HUES64 (cell line): Measurements from ENCODE around the gene RGS21.

ENCODE experiments used
- H3K27ac ChIP-seq: 2 replicates; pipeline ENCODE4 v1.7.0; 2013; ENCODE audit warnings: low read depth, low read length, inconsistent platforms
- H3K27me3 ChIP-seq: 2 replicates; pipeline ENCODE4 v1.6.1; 2013; ENCODE audit warnings: mild to moderate bottlenecking, low read length; ENCODE audit not compliant: insufficient read depth
- H3K36me3 ChIP-seq: 2 replicates; pipeline ENCODE4 v1.6.1; 2013; ENCODE audit warnings: mild to moderate bottlenecking, low read length; ENCODE audit not compliant: insufficient read depth
- H3K4me1 ChIP-seq: 2 replicates; pipeline ENCODE4 v1.6.1; 2013; ENCODE audit warnings: mild to moderate bottlenecking, low read length, moderate library complexity; ENCODE audit not compliant: insufficient read depth
- H3K4me3 ChIP-seq: 2 replicates; pipeline ENCODE4 v1.5.1; 2013; ENCODE audit warnings: mild to moderate bottlenecking, low read length, moderate library complexity
- H3K9ac ChIP-seq: 2 replicates; pipeline ENCODE4 v1.6.1; 2013; ENCODE audit warnings: mild to moderate bottlenecking, low read depth, low read length
- H3K9me3 ChIP-seq: 2 replicates; pipeline ENCODE4 v1.6.1; 2013; ENCODE audit warnings: low read depth, low read length; ENCODE audit not compliant: insufficient read depth
- WGBS: fragments of 150-250, 120-280 bp; methylation state at CpG from one replicate; pipeline ENCODE4 v1.1.7; 2013; ENCODE audit warnings: missing lambda C conversion rate; 5-methylcytosine and 5-hydroxymethylcytosine counted together

Gene RGS21

GRCh38 chr1:192342842-192343241 lies 26.1 kb downstream of the RGS21 start:
- Histone ChIP-seq H3K4me1 (peaks cover 5% of the 10 kb centered on the region; the same call in 1 of the 2 replicates), H3K27me3 (no peaks in the 10 kb centered on the region), H3K9me3 (no peaks in the 10 kb centered on the region), H3K4me3 (no peak overlapping the region), H3K9ac (no peak overlapping the region), H3K36me3 (no peaks in the 10 kb centered on the region), H3K27ac (no peak overlapping the region)
- 88% methylated on average over 6 of the region's 6 CpGs for WGBS

- WGBS = 95% methylated on average over 2 of the region's 3 CpGs
- Histone ChIP-seq H3K36me3 (no peaks in the 10 kb centered on the region), H3K9me3 (no peaks in the 10 kb centered on the region), H3K27me3 (no peaks in the 10 kb centered on the region), H3K4me1 (peaks cover 4% of the 10 kb centered on the region; the same call in 1 of the 2 replicates), H3K27ac (no peak overlapping the region), H3K9ac (no peak overlapping the region), H3K4me3 (no peak overlapping the region)
These were observed 26.6 kb downstream of the RGS21 start for GRCh38 chr1:192343344-192343743.

GRCh38 chr1:192349314-192349713 lies 32.5 kb downstream of the RGS21 start:
- no peak overlapping the region for H3K4me3 ChIP-seq
- no peaks in the 10 kb centered on the region for H3K36me3 ChIP-seq
- no peaks in the 10 kb centered on the region for H3K27me3 ChIP-seq
- no peak overlapping the region for H3K9ac ChIP-seq
- no peak overlapping the region for H3K27ac ChIP-seq
- WGBS = 71% methylated on average over 1 of the region's 1 CpG
- no peaks in the 10 kb centered on the region for H3K9me3 ChIP-seq
- H3K4me1 ChIP-seq = no peaks in the 10 kb centered on the region

GRCh38 chr1:192350356-192350755 lies 33.6 kb downstream of the RGS21 start:
- Histone ChIP-seq H3K36me3 (no peaks in the 10 kb centered on the region), H3K4me1 (no peaks in the 10 kb centered on the region)
- WGBS = 80% methylated on average over 3 of the region's 3 CpGs

GRCh38 chr1:192351550-192351949 lies 34.8 kb downstream of the RGS21 start:
- Histone ChIP-seq H3K27me3 (no peaks in the 10 kb centered on the region), H3K4me3 (no peak overlapping the region), H3K4me1 (no peaks in the 10 kb centered on the region), H3K9ac (no peak overlapping the region), H3K36me3 (no peaks in the 10 kb centered on the region), H3K9me3 (no peaks in the 10 kb centered on the region), H3K27ac (no peak overlapping the region)

More at GRCh38 chr1:192350356-192350755, 33.6 kb downstream of the RGS21 start:
- no peak overlapping the region for H3K27ac ChIP-seq
- H3K4me3 ChIP-seq = no peak overlapping the region
- H3K9ac ChIP-seq = no peak overlapping the region
- no peaks in the 10 kb centered on the region for H3K27me3 ChIP-seq
- H3K9me3 ChIP-seq = no peaks in the 10 kb centered on the region

- H3K4me1 ChIP-seq = no peaks in the 10 kb centered on the region
- H3K27ac ChIP-seq = no peak overlapping the region
- no peaks in the 10 kb centered on the region for H3K27me3 ChIP-seq
- no peaks in the 10 kb centered on the region for H3K9me3 ChIP-seq
- H3K9ac ChIP-seq = no peak overlapping the region
- no peak overlapping the region for H3K4me3 ChIP-seq
- 91% methylated on average over 4 of the region's 4 CpGs for WGBS
- no peaks in the 10 kb centered on the region for H3K36me3 ChIP-seq
These were observed 41.1 kb downstream of the RGS21 start for GRCh38 chr1:192357924-192358323.

- Histone ChIP-seq H3K4me1 (no peaks in the 10 kb centered on the region), H3K36me3 (no peaks in the 10 kb centered on the region), H3K27ac (no peak overlapping the region), H3K4me3 (no peak overlapping the region), H3K9me3 (no peaks in the 10 kb centered on the region), H3K27me3 (no peaks in the 10 kb centered on the region), H3K9ac (no peak overlapping the region)
- WGBS = 67% methylated on average over 1 of the region's 3 CpGs
These were observed 41.6 kb downstream of the RGS21 start for GRCh38 chr1:192358402-192358801.

GRCh38 chr1:192358822-192359221 lies 42.0 kb downstream of the RGS21 start:
- WGBS = no CpG with 5 or more reads among the region's 1 CpG
- Histone ChIP-seq H3K4me1 (no peaks in the 10 kb centered on the region), H3K4me3 (no peak overlapping the region), H3K36me3 (no peaks in the 10 kb centered on the region), H3K27me3 (no peaks in the 10 kb centered on the region), H3K9ac (no peak overlapping the region), H3K9me3 (no peaks in the 10 kb centered on the region), H3K27ac (no peak overlapping the region)

- Histone ChIP-seq H3K27ac (no peak overlapping the region), H3K27me3 (no peaks in the 10 kb centered on the region), H3K4me3 (no peak overlapping the region), H3K36me3 (no peaks in the 10 kb centered on the region), H3K4me1 (no peaks in the 10 kb centered on the region), H3K9me3 (no peaks in the 10 kb centered on the region), H3K9ac (no peak overlapping the region)
These were observed 46.4 kb downstream of the RGS21 start for GRCh38 chr1:192363177-192363576.

- no peaks in the 10 kb centered on the region for H3K9me3 ChIP-seq
- H3K4me3 ChIP-seq = no peak overlapping the region
- no peak overlapping the region for H3K9ac ChIP-seq
- no peaks in the 10 kb centered on the region for H3K27me3 ChIP-seq
- H3K27ac ChIP-seq = no peak overlapping the region
- 60% methylated on average over 1 of the region's 3 CpGs for WGBS
- H3K4me1 ChIP-seq = no peaks in the 10 kb centered on the region
- H3K36me3 ChIP-seq = no peaks in the 10 kb centered on the region
These were observed 50.6 kb downstream of the RGS21 start for GRCh38 chr1:192367436-192367835.

- no peaks in the 10 kb centered on the region for H3K9me3 ChIP-seq
- no CpG with 5 or more reads among the region's 2 CpGs for WGBS
- no peak overlapping the region for H3K9ac ChIP-seq
- no peak overlapping the region for H3K27ac ChIP-seq
- H3K27me3 ChIP-seq = no peaks in the 10 kb centered on the region
- H3K4me1 ChIP-seq = peaks cover 16% of the 10 kb centered on the region
- no peaks in the 10 kb centered on the region for H3K36me3 ChIP-seq
- no peak overlapping the region for H3K4me3 ChIP-seq
These were observed 58.5 kb downstream of the RGS21 start for GRCh38 chr1:192375306-192375705.

- no peaks in the 10 kb centered on the region for H3K9me3 ChIP-seq
- no peaks in the 10 kb centered on the region for H3K36me3 ChIP-seq
- H3K4me1 ChIP-seq = peaks cover 16% of the 10 kb centered on the region
- no peaks in the 10 kb centered on the region for H3K27me3 ChIP-seq
- H3K9ac ChIP-seq = no peak overlapping the region
- H3K27ac ChIP-seq = no peak overlapping the region
- WGBS = 93% methylated on average over 3 of the region's 3 CpGs
- H3K4me3 ChIP-seq = no peak overlapping the region
These were observed 59.6 kb downstream of the RGS21 start for GRCh38 chr1:192376374-192376773.
